Measurements from ENCODE around the gene SLX1A.
"Not testable (repeated sequence)": the region's sequence is repeated elsewhere in the genome, so short reads cannot be mapped to it uniquely, and the experiment has no call there.

The SLX1A gene

DNA sequence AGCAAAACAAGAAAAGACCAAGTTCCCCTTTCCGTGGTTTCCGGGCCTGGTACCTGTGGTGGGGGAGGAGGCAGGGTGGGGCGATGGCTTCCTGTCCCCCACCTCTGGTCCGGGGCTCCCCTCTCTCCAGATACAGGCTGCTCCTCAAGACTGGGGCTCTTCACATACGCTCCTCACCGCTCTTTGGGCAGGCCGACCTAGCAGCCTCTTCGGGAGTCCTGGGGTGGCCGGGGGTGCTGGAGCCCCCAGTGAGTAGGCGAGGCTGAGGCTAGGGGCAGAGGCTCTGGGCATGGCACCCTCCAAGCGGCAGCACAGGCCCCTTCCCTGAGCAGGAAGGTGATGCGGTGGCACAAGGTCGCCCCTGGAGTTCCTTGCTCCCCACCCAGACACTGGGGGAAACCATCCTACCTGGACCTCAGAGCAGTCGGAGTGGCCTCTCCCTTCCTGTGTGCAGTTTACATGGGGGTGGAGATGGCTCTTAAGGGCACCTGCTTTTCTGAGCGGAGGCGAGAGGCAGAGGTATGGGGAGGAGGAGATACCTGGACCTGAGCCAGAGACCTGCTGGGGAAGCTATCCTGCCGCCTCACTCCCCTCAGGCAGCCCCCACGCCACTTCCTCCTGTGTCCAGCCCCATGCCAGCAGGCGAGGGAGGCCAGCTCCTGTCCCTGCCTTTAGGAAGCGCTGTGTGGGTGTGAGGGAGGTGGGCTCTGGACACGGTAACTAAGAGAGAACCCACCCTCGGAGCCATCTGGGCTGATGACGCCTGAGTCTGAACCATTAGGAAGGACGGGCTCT is 9.4 kb upstream of the SLX1A start:
- DNase-seq (ENCODE audit: low read depth in 2 of 2): peak; percentile 59 to 61

- peak; percentile 24 to 30 for DNase-seq (ENCODE audit: low read depth in 2 of 2)
Observed at GRCh38 chr16:30184891-30185682, 8.6 kb upstream of the SLX1A start.

DNA sequence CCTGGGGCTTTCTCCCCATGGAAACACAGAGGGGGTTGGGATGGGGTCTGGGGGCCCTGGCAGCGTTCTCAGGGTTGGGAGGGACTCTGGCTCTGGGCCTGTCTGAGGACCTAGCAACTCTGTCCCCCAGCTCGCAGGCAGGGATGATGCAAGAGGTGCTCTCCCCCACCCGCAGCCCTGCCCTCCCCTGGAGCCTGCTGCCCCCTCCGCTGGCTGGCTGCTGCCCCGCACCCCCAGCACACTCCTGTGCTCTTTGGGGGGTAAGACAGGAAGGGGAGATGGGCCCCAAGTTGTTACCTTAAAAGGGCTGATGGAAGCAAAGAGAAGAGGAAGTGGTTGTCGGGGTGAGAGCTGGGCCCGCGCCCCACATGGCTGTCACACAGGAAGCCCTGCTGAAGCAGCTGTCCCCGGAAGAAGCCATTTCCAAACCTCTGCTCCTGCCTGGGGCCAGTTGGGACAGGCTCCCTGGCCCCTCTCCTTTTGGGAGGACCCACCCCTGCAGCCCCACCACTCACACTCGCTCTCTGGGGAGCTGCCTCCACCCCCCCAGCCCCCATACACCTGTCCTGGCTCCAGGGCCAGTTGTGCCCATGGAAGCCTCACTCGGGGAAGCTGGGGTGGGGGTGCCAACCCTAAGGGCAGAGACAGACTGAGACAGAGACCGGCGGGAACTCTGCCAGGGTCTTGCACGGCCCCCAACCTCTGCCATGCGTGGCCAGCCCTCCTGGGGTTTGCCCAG is 7.8 kb upstream of the SLX1A start:
- DNase-seq (ENCODE audit: low read depth in 2 of 2): peak; percentile 73 to 74

DNA sequence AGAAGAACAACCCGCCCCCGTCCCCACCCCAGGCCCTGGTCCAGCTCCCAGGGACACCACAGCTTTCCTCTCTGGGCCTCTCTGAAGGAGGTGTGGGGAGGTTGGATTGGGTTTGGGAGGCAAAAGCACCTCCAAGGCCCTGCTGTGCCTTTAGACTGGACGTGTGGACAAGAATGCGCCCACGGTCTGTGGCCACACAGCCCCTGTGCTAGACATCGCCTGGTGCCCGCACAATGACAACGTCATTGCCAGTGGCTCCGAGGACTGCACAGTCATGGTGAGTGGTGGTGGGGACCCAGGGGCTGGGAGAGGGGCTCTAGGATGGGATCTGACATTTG is 7.3 kb upstream of the SLX1A start:
- DNase-seq (ENCODE audit: low read depth in 2 of 2): no peak

- DNase-seq (ENCODE audit: low read depth in 2 of 2): peak; percentile 88 to 89
Observed at GRCh38 chr16:30186782-30187555, 6.7 kb upstream of the SLX1A start.

- DNase-seq (ENCODE audit: low read depth in 2 of 2): no peak
Observed at GRCh38 chr16:30187556-30187865, 6.2 kb upstream of the SLX1A start.

DNA sequence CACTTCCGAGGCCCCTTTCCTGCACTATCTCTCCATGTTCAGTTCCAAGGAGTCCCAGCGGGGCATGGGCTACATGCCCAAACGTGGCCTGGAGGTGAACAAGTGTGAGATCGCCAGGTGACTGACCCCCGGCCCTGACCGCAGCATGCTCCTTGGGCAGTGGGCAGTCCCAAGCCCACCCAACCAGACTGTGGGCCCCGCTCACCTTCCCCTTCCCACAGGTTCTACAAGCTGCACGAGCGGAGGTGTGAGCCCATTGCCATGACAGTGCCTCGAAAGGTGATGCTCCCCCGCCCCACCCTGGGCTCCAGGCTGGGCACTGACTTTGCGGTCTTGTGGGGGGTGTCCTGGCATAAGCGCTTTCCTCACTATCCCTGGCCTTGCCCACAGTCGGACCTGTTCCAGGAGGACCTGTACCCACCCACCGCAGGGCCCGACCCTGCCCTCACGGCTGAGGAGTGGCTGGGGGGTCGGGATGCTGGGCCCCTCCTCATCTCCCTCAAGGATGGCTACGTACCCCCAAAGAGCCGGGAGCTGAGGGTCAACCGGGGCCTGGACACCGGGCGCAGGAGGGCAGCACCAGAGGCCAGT is 5.6 kb upstream of the SLX1A start:
- no peak for DNase-seq (ENCODE audit: low read depth in 2 of 2)

DNA sequence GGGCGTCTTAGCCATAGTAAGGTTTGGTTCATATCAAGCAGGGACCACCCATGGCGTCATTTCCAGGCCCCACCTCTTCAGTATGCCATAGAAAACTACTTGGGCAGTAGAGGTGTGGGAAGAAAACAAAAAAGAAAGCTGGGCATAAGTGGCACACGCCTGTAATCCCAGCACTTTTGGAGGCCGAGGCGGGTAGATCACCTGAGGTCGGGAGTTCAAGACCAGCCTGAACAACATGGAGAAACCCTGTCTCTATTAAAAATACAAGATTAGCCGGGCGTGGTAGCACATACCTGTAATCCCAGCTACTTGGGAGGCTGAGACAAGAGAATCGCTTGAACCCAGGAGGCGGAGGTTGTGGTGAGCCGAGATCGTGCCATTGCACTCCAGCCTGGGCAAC is 2.5 kb upstream of the SLX1A start:
- not testable (repeated sequence) for DNase-seq (ENCODE audit: low read depth in 2 of 2)

DNA sequence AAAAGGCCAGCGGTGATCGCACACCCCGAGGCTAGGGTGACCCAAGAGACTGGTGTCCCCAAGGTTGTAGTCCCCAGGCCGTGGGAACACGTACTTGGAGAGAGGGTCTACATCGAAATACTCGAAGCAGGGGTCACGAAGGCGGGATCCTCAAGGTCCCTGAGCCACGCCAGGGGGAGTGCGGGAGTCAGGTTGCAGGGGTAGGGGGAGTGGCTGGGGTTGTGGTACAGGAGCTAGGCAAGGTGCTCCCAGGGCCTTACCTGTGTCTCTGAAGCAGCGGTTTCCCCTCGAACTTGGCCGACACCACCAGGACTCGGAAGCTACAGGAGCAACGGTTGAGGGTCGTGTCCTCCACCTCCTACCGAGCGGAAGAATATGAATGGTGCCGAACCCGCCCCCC is 577 bp upstream of the SLX1A start:
- not testable (repeated sequence) for DNase-seq (ENCODE audit: low read depth in 2 of 2)

DNA sequence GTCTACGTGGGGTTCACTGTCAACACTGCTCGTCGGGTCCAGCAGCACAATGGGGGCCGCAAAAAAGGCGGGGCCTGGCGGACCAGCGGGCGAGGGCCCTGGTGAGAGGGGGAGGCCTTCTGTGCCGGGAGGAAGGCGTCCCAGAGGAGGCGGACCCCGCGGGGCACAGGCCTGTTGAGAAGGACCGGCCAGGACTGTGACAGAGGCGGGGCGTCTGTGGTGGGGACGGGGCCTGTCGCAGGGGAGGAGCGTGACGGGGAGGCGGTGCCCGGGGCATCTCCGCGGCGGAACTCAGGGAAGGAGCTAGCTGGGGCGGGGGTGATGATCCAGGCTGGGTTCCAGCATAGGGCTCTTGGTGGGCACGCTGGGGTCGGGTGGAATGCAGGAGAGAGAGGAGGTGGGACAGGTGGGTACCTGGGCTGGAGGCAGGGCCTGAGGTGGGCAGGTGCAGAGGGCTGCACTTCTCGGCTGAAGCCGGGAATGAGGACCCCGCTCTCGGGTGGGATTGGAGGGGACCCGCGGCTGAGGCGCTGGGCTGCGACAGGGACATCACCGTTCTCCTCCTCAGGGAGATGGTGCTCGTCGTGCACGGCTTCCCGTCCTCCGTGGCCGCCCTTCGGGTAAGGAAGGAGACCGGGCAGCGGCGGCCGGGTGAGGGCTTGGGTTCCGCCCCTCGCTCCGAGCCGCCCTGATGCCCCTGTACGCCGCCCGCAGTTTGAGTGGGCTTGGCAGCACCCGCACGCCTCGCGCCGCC is 674 bp downstream of the SLX1A start:
- not testable (repeated sequence) for DNase-seq (ENCODE audit: low read depth in 2 of 2)

DNA sequence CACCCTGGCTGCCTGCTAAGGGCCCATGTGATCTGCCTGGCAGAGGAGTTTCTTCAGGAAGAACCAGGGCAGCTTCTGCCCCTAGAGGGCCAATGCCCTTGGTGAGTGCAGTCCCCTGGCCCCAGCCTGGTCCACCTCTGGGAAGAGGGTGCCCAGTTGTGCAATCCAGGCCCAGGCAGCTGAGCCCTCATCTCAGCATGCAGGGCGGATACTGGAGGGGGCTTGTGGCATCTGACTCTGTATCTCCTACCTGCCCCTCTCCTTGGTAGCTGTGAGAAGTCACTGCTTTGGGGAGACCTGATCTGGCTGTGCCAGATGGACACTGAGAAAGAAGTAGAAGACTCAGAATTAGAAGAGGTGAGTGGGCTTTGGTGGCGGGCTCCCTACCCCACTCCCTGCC is 3.3 kb downstream of the SLX1A start:
- not testable (repeated sequence) for DNase-seq (ENCODE audit: low read depth in 2 of 2)

- not testable (repeated sequence) for DNase-seq (ENCODE audit: low read depth in 2 of 2)
Observed at GRCh38 chr16:30199049-30199448, 5.4 kb downstream of the SLX1A start, which contains the start of gene SULT1A3. Gene SULT1A3 (plus strand): TSS chr16:30199255. CDS start chr16:30200729, 1,474 bp downstream.

DNA sequence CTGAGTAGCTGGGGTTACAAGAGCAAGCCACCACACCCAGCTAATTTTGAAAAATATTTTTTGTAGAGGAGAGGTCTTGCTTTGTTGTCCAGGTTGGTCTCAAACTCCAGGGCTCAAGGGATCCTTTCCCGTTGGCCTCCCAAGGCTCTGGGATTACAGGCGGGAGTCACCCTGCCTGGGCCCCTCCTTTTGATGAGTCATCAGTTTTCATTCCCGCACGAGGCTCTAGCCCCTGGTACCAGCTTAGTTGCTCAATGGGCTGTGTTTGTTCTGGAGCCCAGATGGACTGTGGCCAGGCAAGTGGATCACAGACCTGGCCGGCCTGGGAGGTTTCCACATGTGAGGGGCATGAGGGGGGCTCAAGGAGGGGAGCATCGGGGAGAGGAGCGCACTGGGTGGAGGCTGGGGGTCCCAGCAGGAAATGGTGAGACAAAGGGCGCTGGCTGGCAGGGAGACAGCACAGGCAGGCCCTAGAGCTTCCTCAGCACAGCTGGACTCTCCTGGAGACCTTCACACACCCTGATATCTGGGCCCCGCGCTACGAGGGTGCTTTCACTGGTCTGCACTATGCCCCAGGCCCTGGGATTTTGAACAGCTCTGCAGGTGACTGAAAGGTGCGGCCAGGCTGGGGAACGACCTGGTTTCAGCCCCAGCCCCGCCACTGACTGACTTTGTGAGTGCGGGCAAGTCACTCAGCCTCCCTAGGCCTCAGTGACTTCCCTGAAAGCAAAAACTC is 6.1 kb downstream of the SLX1A start:
- DNase-seq (ENCODE audit: low read depth in 2 of 2): not testable (repeated sequence)

DNA sequence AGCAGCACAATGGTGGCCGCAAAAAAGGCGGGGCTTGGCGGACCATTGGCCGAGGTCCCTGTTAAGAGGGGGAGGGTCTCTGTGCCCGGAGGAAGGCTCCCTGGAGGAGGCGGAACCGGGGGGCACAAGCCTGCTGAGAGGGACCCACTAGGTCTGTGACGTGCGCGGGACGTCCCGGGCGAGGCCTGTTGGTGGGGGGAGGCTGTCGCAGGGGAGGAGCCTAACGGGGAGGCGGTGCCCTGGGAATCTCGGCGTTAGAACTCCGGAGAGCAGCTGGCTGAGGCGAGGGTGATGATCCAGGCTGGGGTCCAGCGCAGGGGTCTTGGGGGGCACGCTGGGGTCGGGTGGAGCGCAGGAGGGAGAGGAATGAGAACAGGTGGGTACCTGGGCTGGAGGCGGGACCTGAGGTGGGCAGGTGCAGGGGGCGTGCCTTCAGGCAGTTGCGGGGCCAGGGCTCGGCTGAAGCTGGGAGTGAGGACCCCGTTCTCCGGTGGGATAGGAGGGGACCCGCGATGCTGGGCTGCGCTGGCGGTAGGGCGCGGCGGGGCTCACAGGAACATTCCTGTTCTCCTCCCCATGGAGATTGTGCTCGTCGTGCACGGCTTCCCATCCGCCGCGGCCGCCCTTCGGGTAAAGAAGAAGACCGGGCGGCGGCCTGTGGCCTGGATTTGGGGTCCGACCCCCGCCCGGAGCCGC is 12.0 kb downstream of the SLX1A start:
- not testable (repeated sequence) for DNase-seq (ENCODE audit: low read depth in 2 of 2)

- not testable (repeated sequence) for DNase-seq (ENCODE audit: low read depth in 2 of 2)
Observed at GRCh38 chr16:30206252-30206651, 12.6 kb downstream of the SLX1A start.

DNA sequence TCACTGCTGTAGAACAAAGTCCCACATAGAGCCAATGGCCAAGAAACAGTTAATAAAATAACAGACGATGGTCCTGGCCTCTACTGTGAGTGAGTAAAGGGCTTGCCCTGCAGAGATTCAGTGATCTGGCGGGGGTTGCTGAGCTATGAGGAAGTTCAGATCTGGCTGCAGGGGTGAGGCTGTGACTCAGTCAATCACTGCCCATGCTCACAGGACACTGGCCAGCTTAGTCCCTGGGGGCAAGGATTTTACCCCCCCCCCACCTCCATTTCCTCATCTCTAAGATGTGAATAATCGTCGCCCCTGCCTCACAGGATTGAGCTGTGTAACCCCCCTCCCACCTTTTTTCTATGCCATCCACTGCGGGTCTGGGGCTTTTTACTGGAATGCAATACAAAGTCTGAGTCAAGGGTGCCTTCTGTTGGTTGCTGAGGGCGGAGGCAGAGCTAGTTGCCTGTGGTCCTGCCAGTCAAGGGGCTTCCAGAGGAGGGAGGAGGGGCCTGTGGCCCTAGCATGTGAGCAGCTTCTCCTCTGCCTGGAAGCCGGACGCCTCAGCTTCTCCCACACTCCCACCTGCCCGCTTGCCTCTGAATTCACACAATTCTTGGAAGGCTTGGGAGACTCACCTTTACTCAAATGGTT is 13.5 kb downstream of the SLX1A start:
- not testable (repeated sequence) for DNase-seq (ENCODE audit: low read depth in 2 of 2)

GRCh38 chr16:30209032-30209431 is 15.4 kb downstream of the SLX1A start:
- not testable (repeated sequence) for DNase-seq (ENCODE audit: low read depth in 2 of 2)

DNA sequence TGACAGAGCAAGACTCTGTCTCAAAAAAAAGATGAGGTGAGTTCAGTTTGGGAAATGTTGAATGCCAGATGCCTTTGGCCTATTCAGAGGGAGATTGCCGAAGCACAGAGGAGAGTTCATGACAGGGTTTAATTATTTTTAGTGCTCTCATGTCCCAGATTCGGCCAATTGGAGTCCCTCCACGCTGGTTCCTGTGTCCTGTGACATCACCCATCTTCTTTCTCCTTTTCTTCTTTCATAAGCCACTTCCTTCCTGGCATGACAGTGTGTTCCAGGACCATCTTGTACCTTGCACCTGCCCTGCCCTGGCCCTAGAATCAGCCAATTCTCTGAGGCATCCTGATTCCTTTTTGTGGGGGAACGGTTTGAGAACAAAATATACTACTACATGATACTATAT is 17.7 kb downstream of the SLX1A start:
- DNase-seq (ENCODE audit: low read depth in 2 of 2): not testable (repeated sequence)

DNA sequence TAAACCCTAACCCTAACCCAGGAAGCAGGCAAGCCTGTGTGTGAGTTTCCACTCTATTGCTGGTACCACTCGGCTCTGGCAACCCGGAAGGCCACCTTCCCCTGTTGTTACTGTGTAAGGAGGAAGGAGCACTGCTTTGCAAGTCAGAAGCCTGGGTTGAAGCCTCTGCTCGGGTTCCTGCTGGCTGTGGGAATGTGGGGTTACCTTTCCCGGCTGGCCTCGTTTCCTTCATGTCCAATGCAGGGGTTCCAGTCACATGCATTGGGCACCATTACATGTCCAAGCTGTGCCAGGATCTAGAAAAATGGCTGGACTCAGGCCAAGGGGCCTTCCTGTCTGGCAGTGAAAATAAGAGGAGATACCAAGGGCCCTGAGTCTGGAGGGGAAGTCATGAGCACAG is 23.4 kb downstream of the SLX1A start:
- DNase-seq (ENCODE audit: low read depth in 2 of 2): not testable (repeated sequence)
